Gastrocnemius medialis (tissue), 4 donors: ENCODE results near the gene NRK.

ENCODE experiments used
- CTCF ChIP-seq, 5 experiments: fragments of 450-650 bp in 3 of 5; fragments of 200-600 bp in 2 of 5; sonication (generic) in 2 of 5; IDR thresholded peaks in 4 of 5; conservative IDR thresholded peaks in 1 of 5; 1 replicate in 4 of 5; 2 replicates in 1 of 5; pipeline ENCODE4 v1.5.1; 2016 to 2019; ENCODE audit warnings: antibody characterized with exemption in 5 of 5, mild to moderate bottlenecking in 3 of 5, moderate library complexity in 3 of 5
- POLR2A ChIP-seq, 2 donors: fragments of 450-650 bp; IDR thresholded peaks; one replicate each; pipeline ENCODE4 v1.6.1; 2017; ENCODE audit warnings: antibody characterized with exemption in 2 of 2, mild to moderate bottlenecking in 2 of 2, moderate library complexity in 2 of 2

GRCh38 chrX:105822138-105823091 is at the start of gene NRK:
- no peak for TF ChIP-seq CTCF (IDR thresholded peaks at IDR 0.05 in 4 of 5, conservative IDR thresholded peaks at IDR 0.05 in 1 of 5)
- no peak for TF ChIP-seq POLR2A (IDR thresholded peaks at IDR 0.05)
